ENCODE data around the gene KRTAP10-6.
"Not testable (repeated sequence)": the region's sequence is repeated elsewhere in the genome, so short reads cannot be mapped to it uniquely, and the experiment has no call there.

Gene KRTAP10-6

GRCh38 chr21:44575307-44576024, 16.8 kb downstream of the KRTAP10-6 start:
- DNase-seq: no peak

GRCh38 chr21:44574457-44575306, 17.6 kb downstream of the KRTAP10-6 start:
- no peak for DNase-seq

GRCh38 chr21:44573630-44574456, 18.5 kb downstream of the KRTAP10-6 start, which contains the start of gene KRTAP10-4:
Gene KRTAP10-4 (plus strand): TSS chr21:44573729. CDS start chr21:44573759, 30 bp downstream.
- not testable (repeated sequence) for DNase-seq

GRCh38 chr21:44572959-44573583, 19.2 kb downstream of the KRTAP10-6 start:
- DNase-seq: no peak

GRCh38 chr21:44571844-44572782, 20.2 kb downstream of the KRTAP10-6 start:
- no peak for DNase-seq

- DNase-seq: no peak
Observed at GRCh38 chr21:44571296-44571695, 21.0 kb downstream of the KRTAP10-6 start.

GRCh38 chr21:44569861-44570517, 22.3 kb downstream of the KRTAP10-6 start:
- DNase-seq: no peak

GRCh38 chr21:44568667-44569556, 23.4 kb downstream of the KRTAP10-6 start:
- DNase-seq: no peak

GRCh38 chr21:44568261-44568660, 24.0 kb downstream of the KRTAP10-6 start:
- DNase-seq: no peak

GRCh38 chr21:44567481-44568171, 24.7 kb downstream of the KRTAP10-6 start:
- no peak for DNase-seq

GRCh38 chr21:44566403-44566802, 25.9 kb downstream of the KRTAP10-6 start:
- DNase-seq: no peak

- DNase-seq: no peak
Observed at GRCh38 chr21:44564886-44565598, 27.3 kb downstream of the KRTAP10-6 start.

GRCh38 chr21:44564099-44564498, 28.2 kb downstream of the KRTAP10-6 start:
- no peak for DNase-seq

- DNase-seq: no peak
Observed at GRCh38 chr21:44558695-44559094, 33.6 kb downstream of the KRTAP10-6 start, which contains the start of gene KRTAP10-3. Gene KRTAP10-3 (minus strand): TSS chr21:44558795. CDS start chr21:44558715, 80 bp downstream.

GRCh38 chr21:44558329-44558675, 34.0 kb downstream of the KRTAP10-6 start:
- not testable (repeated sequence) for DNase-seq

- DNase-seq: no peak
Observed at GRCh38 chr21:44557491-44558328, 34.6 kb downstream of the KRTAP10-6 start.

- DNase-seq: no peak
Observed at GRCh38 chr21:44556879-44557278, 35.4 kb downstream of the KRTAP10-6 start.

All from T-helper 9 cell (primary cell).